ENCODE data around the gene PTPA. TPM values are rescaled to one million over a fixed set of nuclear protein-coding genes. Genes with fewer than 3 reads are reported as not detected.

Gene PTPA
- total and polyA plus RNA-seq, 2 of the 4 experiments (the other 2 are of a cell fraction) = 124 to 149 TPM

- TF ChIP-seq NFE2L2 (IDR thresholded peaks at IDR 0.05; ENCODE audit: low read depth, low read length) (no peak), CTCF (conservative IDR thresholded peaks at IDR 0.05; ENCODE audit: low read depth, low read length) (no peak), USF2 (IDR thresholded peaks at IDR 0.05; ENCODE audit: low read depth, low read length) (no peak), RCOR1 (IDR thresholded peaks at IDR 0.05; ENCODE audit: insufficient replicate concordance, low read length) (no peak), CHD1 (IDR thresholded peaks at IDR 0.05; ENCODE audit: low read depth, low read length) (no peak), MAFK (IDR thresholded peaks at IDR 0.05; ENCODE audit: low read depth, low read length) (no peak)
- H3K4me3 ChIP-seq (ENCODE audit: insufficient read depth, low read depth, low read length) = no peak overlapping the region
- H2BK15ac ChIP-seq (ENCODE audit: low read depth, low read length) = no peak overlapping the region
- no peaks in the 10 kb centered on the region for H3K9me1 ChIP-seq (ENCODE audit: insufficient read depth, low read length)
- H2BK120ac ChIP-seq (ENCODE audit: low read depth, low read length) = no peak overlapping the region
- H4K20me1 ChIP-seq (ENCODE audit: insufficient read depth, low read length) = no peaks in the 10 kb centered on the region
- H3K18ac ChIP-seq (ENCODE audit: low read depth, low read length) = no peak overlapping the region
- intact Hi-C loops (cut with micrococcal nuclease) (no loop called here), dilution Hi-C loops (cut with HindIII; ENCODE audit: low sequenced_read_pairs, unreplicated experiment) (no loop called here), in situ Hi-C loops (cut with MboI; ENCODE audit: low sequenced_read_pairs) (no loop called here)
- WGBS, 2 experiments (ENCODE audit: extremely low coverage in 2 of 2, insufficient read length in 1 of 2) = no CpG with 5 or more reads among the region's 11 CpGs
- H3K9ac ChIP-seq (ENCODE audit: low read depth, low read length) = no peak overlapping the region
- ATAC-seq (ENCODE audit: low read depth) (no peak), DNase-seq (no peak)
- no peak overlapping the region for H4K5ac ChIP-seq (ENCODE audit: low read depth, low read length)
- H2AK5ac ChIP-seq (ENCODE audit: low read depth, low read length) = no peak overlapping the region
- H2AK9ac ChIP-seq (replicated peaks; ENCODE audit: low read depth, low read length, poor library complexity) = no peak overlapping the region
- POLR2A ChIA-PET (ENCODE audit: unreplicated experiment) = no interaction called here
- peaks cover 30% of the 10 kb centered on the region for H3K36me3 ChIP-seq (ENCODE audit: control insufficient read depth, insufficient read depth, low read length)
- no peaks in the 10 kb centered on the region for H3K4me1 ChIP-seq (ENCODE audit: control insufficient read depth, insufficient read depth, low read length)
- no peak overlapping the region for H4K91ac ChIP-seq (ENCODE audit: insufficient read depth, low read depth, low read length)
- no peak overlapping the region for H3K4me2 ChIP-seq (ENCODE audit: low read depth, low read length)
- H3K27me3 ChIP-seq (ENCODE audit: control insufficient read depth, insufficient read depth, low read length) = no peaks in the 10 kb centered on the region
- H3K4ac ChIP-seq (ENCODE audit: low read depth, low read length) = no peak overlapping the region
- no TSS peak for BruUV-seq (replicated peaks)
- H3K14ac ChIP-seq (replicated peaks; ENCODE audit: low read depth, low read length) = no peak overlapping the region
- no peak overlapping the region for H2BK20ac ChIP-seq (ENCODE audit: low read depth, low read length)
- peaks cover 4 to 18% of the 10 kb centered on the region in 2 experiments; a peak in 3 of 4 replicates for H3K79me1 ChIP-seq (ENCODE audit: low read depth in 1 of 2, low read length in 2 of 2)
- H3K27ac ChIP-seq (ENCODE audit: insufficient read depth, low read length) = no peak overlapping the region
- H4K8ac ChIP-seq (ENCODE audit: low read depth in 2 of 2, low read length in 2 of 2) = no peak overlapping the region
- no peaks in the 10 kb centered on the region for H3K9me3 ChIP-seq (ENCODE audit: control insufficient read depth, insufficient read depth, low read length)
- H3K56ac ChIP-seq (ENCODE audit: extremely low read depth, insufficient read depth, low read length) = no peak overlapping the region
- H2BK5ac ChIP-seq (ENCODE audit: low read depth, low read length, poor library complexity, severe bottlenecking) = no peak overlapping the region
- CTCF ChIA-PET = no interaction called here
- H2AFZ ChIP-seq (replicated peaks; ENCODE audit: low read length, poor library complexity) = no peak overlapping the region
- no peak overlapping the region for H3K23ac ChIP-seq (ENCODE audit: low read depth, low read length)
Measured at GRCh38 chr9:129104051-129104450, 7.2 kb upstream of the PTPA start.

Measured in IMR-90 (cell line).